A549 (cell line): ENCODE data around the gene PRKAR1A.

Source experiments
- EP300 ChIP-seq, 2 experiments: fragments of >200 bp; sonication (Bioruptor Twin); formaldehyde crosslinking; IDR thresholded peaks; 2 replicates in 1 of 2; 3 replicates in 1 of 2; pipeline ENCODE4 v1.6.1; 2016 to 2017
- MAFK ChIP-seq: fragments of 450-650 bp; IDR thresholded peaks from 2 replicates; pipeline ENCODE4 v1.6.1; 2014; ENCODE audit not compliant: partially characterized antibody
- POLR2A ChIP-seq: IDR thresholded peaks from 2 replicates; pipeline ENCODE4 v1.6.1; 2012; ENCODE audit warnings: mild to moderate bottlenecking, low read length
- TFCP2L1 ChIP-seq: fragments of 250-450 bp; sonication (Bioruptor Pico); IDR thresholded peaks from 2 replicates; pipeline ENCODE4 v1.5.0; 2021; ENCODE audit warnings: mild to moderate bottlenecking
- ZNF302 ChIP-seq: fragments of 250-450 bp; sonication (Bioruptor Pico); IDR thresholded peaks from 2 replicates; pipeline ENCODE4 v1.9.0; 2021; ENCODE audit warnings: inconsistent platforms, mild to moderate bottlenecking, moderate library complexity
- TF ChIP-seq, protein P1 (sequence below): fragments of 150-350 bp; IDR thresholded peaks from 2 replicates; pipeline ENCODE4 v1.6.1; 2014; ENCODE audit warnings: low read depth, mild to moderate bottlenecking, low read length
- TF ChIP-seq, protein P2 (sequence below): fragments of >200 bp; sonication (Bioruptor Twin); formaldehyde crosslinking; IDR thresholded peaks from 3 replicates; pipeline ENCODE4 v1.5.1; 2016

DNA sequence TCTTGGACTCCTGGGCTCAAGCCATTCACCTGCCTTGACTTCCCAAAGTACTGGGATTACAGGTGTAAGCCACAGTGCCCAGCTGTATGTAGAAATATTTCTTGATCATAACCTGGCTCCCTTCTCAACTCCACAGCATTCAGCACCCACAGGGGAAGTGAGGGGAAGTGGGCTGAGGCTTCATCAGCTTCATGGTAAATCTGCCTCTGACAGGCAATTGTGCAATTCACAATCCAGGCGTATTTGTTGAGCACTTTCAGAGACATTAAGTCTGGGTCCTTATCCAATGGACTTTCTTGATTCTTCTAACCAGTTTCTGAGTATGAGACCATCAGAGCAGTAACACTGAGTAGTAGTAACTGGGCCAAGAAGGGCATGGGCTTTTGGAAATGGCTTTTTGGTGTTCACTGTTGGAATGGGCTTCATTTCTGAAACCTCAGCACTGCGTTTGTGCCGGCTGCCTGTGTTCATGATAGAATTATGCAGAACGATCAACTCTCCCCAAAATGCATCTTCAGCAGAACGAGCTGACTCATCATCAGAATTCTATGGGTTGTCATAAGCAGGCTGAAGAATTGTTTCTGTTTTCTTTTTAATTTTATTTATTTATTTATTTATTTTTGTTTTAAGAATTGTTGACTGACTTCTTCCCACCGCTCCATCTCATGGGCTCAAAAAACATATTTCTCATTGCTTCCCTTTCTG is 60.1 kb downstream of the PRKAR1A start:
- TF ChIP-seq ZNF302 (CRISPR knock-in tag) (no peak), POLR2A (no peak), MAFK (peak; percentile 34), EP300 (IDR thresholded peaks at IDR 0.05) (no peak), TFCP2L1 (no peak)
- TF ChIP-seq, protein P1, sequence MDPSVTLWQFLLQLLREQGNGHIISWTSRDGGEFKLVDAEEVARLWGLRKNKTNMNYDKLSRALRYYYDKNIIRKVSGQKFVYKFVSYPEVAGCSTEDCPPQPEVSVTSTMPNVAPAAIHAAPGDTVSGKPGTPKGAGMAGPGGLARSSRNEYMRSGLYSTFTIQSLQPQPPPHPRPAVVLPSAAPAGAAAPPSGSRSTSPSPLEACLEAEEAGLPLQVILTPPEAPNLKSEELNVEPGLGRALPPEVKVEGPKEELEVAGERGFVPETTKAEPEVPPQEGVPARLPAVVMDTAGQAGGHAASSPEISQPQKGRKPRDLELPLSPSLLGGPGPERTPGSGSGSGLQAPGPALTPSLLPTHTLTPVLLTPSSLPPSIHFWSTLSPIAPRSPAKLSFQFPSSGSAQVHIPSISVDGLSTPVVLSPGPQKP, result no peak
- TF ChIP-seq, protein P2, sequence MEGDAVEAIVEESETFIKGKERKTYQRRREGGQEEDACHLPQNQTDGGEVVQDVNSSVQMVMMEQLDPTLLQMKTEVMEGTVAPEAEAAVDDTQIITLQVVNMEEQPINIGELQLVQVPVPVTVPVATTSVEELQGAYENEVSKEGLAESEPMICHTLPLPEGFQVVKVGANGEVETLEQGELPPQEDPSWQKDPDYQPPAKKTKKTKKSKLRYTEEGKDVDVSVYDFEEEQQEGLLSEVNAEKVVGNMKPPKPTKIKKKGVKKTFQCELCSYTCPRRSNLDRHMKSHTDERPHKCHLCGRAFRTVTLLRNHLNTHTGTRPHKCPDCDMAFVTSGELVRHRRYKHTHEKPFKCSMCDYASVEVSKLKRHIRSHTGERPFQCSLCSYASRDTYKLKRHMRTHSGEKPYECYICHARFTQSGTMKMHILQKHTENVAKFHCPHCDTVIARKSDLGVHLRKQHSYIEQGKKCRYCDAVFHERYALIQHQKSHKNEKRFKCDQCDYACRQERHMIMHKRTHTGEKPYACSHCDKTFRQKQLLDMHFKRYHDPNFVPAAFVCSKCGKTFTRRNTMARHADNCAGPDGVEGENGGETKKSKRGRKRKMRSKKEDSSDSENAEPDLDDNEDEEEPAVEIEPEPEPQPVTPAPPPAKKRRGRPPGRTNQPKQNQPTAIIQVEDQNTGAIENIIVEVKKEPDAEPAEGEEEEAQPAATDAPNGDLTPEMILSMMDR, result no peak
